HG03108 (cell line): ENCODE results near the gene SLC9A5.

ENCODE experiments used
- ATAC-seq: cut with Tn5 transposase; IDR thresholded peaks from one replicate; pipeline ENCODE4 v1.9.1; 2021; ENCODE audit warnings: moderate library complexity; ENCODE audit not compliant: unreplicated experiment

The SLC9A5 gene

DNA sequence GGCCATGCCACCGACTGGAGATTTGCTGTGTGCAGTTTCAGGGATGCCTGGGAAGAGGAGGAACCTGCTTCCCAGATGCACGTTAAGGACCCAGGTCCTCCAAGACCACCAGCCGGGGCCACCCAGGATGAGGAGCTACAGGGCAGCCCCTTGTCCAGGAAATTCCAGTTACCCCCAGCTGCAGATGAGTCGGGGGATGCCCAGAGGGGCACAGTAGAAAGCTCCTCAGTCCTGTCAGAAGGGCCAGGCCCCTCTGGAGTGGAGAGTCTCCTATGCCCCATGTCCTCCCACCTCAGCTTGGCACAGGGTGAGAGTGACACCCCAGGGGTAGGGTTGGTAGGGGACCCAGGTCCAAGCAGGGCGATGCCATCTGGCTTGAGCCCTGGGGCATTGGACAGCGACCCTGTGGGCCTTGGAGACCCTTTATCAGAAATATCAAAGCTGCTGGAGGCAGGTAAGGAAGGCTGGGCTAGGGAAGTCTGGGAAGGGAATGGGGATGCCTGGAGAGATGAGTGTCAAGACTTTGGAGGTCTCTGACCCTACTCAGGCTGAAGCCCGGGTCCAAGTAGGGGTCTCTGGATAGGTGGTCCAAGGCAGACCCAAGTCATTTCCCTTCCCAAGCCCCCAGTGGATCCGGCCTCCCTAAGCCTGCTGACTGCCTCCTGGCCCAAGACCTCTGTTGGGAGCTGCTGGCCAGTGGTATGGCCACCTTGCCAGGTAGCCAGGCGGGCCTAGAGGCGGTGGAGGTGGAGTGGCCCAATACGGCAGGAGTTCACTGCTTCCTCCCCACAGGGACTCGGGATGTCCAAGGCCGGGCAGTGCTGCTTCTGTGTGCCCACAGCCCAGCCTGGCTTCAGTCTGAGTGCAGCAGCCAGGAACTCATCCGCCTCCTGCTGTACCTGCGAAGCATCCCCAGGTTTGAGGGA lies 31.6 kb downstream of the SLC9A5 start:
- no peak for ATAC-seq

DNA sequence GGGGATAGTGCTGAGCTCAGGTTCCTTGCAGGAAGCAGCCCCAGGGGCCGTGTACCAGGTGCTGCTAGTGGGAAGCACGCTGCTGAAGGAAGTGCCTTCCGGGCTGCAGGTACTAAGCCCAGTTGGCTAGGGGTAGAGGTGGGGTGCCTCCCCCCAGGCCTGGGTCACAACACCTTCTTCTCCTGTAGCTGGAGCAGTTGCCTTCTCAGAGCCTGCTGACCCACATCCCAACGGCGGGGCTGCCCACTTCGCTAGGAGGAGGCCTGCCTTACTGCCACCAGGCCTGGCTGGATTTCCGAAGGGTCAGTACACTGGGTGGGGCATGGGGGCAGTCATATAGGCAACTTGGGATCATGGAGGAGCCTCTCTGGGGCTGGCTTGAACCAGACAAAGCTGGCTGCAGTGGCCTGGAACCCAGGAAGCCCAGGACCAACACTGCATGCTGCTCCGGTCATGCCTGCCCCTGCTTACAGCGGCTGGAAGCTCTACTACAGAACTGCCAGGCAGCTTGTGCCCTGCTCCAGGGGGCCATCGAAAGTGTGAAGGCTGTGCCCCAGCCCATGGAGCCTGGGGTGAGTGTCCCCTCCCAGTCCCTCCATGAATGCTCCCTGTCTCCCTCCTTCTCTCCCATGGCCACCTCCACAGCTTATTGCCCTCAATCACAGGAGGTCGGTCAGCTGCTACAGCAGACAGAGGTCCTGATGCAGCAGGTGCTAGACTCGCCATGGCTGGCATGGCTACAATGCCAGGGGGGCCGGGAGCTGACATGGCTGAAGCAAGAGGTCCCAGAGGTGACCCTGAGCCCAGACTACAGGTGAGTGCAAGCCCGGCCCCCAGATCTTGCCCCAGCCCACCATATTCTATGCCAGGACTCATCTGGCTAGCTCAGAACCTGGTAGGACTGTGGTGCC lies 33.0 kb downstream of the SLC9A5 start:
- ATAC-seq, result no peak

GRCh38 chr16:67282447-67282805 lies 33.6 kb downstream of the SLC9A5 start:
- no peak for ATAC-seq

- ATAC-seq, result no peak
These were observed 34.5 kb downstream of the SLC9A5 start for GRCh38 chr16:67283039-67283825.

DNA sequence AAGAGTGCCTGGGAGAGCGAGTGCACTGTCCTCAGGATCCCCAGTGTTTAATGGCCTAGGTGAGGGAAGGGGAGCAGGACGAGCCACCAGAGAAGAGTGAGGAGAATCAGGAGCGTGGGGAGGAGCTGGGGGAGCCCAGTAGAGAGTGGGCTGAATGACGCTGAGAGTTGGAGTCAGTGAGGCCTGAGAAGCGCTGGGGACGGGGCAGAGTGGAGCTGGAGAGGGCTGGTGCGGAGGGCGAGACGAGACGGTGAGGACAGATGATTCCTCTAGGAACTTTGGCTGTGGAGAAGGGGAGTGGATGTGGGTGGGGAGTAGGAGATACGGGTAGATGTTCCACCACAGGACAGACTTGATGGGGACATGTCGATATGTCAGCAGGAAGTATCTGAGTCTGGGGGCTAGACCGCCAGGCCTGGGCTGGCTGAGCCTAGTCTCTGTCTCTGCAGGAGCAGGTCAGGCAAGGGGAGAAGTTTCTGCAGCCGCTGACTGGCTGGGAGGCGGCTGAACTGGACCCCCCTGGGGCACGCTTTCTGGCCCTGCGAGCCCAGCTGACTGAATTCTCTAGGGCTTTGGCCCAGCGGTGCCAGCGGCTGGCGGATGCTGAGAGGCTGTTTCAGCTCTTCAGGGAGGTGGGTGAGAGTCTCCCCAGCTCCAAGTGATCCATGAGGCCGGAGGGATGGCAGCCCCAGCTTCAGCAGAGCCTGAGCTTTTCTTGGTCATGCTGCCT lies 35.2 kb downstream of the SLC9A5 start:
- no peak for ATAC-seq

DNA sequence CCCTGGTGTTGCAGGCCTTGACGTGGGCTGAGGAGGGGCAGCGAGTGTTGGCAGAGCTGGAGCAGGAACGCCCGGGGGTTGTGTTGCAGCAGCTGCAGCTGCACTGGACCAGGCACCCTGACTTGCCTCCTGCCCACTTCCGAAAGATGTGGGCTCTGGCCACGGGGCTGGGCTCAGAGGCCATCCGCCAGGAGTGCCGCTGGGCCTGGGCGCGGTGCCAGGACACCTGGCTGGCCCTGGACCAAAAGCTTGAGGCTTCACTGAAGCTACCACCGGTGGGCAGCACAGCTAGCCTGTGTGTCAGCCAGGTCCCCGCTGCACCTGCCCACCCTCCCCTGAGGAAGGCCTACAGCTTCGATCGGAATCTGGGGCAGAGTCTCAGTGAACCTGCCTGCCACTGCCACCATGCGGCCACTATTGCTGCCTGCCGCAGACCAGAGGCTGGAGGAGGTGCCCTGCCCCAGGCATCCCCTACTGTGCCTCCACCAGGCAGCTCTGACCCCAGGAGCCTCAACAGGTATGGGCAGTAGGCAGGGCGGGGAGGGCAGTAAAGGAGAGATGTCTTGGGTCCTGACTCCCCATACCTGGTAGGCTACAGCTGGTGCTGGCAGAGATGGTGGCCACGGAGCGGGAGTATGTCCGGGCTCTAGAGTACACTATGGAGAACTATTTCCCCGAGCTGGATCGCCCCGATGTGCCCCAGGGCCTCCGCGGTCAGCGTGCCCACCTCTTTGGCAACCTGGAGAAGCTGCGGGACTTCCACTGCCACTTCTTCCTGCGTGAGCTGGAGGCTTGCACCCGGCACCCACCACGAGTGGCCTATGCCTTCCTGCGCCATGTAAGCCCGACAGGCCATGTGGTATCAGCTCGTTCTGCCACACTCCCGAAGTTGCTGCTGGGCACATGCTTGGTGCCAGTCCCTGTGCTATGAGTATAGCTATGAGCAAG lies 36.2 kb downstream of the SLC9A5 start:
- no peak for ATAC-seq

- no peak for ATAC-seq
These were observed 37.9 kb downstream of the SLC9A5 start for GRCh38 chr16:67286441-67287235.

DNA sequence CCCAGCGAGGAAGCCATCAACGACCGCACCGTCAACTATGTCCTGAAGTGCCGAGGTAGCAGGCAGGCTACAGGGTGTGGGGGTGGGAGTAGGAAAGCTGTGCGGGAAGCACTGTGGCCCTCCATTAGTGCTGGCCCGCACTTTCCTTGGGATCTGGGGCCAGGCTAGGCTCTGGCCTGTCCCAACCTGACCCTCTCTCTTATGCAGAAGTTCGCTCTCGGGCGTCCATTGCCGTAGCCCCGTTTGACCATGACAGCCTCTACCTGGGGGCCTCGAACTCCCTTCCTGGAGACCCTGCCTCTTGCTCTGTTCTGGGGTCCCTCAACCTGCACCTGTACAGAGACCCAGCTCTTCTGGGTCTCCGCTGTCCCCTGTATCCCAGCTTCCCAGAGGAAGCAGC lies 39.2 kb downstream of the SLC9A5 start:
- no peak for ATAC-seq

GRCh38 chr16:67291461-67291860 lies 42.7 kb downstream of the SLC9A5 start:
- no peak for ATAC-seq

GRCh38 chr16:67294171-67294757 lies 45.5 kb downstream of the SLC9A5 start:
- no peak for ATAC-seq

DNA sequence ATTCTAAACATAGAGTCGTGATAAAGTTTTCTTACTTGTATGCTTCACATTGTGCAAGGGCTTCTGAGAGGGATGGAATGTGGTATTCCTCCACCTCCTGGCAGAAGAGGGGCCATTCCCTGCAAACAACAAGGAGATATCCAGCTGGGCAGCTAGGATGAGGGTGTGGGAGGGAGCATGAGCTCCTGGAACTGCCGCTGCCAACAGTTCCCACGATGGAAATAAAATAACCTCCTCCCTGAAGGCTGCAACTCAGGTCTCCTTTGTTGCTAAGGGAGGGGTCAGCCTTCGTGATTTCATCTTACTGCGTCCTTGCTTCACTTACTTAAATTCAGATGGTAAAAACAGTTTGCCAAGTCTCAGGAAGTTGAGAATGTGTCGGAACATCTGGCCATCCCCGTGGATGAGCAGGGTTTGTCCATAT lies 46.2 kb downstream of the SLC9A5 start:
- ATAC-seq, result no peak

GRCh38 chr16:67296420-67296819 lies 47.6 kb downstream of the SLC9A5 start:
- ATAC-seq, result no peak

- no peak for ATAC-seq
These were observed 49.5 kb downstream of the SLC9A5 start for GRCh38 chr16:67298277-67298676.

DNA sequence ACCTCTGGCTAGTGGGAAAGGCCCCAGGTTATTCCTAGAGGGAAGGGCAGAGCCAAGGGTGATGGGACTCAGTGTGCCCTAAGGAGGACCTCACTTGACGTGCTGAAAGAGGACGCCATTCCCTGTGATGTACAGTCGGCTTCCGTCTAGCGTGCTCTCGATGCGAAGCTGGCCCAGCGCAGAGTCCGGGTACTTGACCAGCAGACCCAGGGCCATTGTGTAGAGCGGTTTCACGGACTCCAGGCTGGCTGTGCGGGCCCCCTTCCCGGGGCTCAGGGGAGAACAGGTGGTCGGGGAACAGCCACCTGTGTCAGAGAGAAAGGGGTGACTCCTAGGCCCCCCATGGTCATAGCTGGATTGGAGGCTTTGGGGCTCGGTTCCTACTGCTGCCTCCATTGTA lies 50.5 kb downstream of the SLC9A5 start:
- no peak for ATAC-seq

DNA sequence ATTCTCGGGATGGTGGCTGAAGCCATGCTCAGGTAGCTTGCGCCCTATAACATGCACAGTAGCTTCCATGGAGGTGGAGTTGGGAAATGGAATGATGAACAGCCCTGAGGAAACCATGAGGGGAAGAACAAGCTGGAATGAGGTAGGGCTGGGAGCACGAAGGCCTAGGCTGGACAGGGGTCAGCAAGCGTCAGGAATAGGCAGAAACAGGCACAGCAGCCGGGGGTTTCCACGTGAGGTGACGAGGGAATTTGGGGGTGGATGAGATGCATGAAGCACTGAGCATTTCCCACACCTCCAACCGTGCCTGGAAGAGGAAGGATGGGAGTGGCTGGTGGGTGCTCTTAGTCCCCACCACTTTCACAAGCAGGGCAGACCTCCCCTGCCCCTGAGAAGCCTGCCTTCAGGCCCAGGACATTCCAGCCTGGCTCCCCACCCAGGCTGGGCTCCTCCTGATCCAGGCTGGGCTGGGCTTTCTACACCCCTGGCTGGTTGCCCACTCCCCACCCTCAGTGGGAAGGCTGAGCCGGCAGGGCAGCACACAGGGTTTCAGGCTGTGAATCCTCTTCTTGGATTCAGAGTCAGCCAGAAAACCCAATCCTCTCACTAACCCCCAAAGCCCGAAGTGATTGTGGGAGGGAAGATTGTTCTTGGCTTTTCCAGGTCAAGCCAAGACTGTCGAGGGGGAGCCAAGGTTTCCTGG lies 52.5 kb downstream of the SLC9A5 start:
- ATAC-seq, result no peak

- no peak for ATAC-seq
These were observed 53.3 kb downstream of the SLC9A5 start for GRCh38 chr16:67302076-67302475.

DNA sequence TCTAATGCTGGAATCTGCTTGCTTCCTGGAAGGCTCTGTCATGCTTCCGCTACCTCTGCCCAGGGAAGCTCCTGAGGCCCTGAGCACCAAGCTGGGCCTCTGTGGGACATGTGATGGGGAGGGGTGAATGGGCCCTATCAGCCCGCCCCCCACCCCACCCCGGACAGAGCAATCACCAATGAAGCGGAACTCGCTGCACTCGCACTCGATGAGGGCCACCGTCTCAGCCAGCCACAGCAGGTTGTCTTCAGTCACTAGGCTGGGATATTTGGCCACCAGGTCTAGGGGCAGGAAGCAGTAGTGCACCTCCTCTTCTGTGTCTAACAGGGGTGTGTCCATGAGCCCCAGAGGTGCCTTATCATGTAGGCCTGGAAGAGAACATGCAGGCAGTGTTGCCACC lies 54.2 kb downstream of the SLC9A5 start:
- no peak for ATAC-seq
